WERI-Rb-1 (cell line): ENCODE measurements around the gene SLC24A3.

Experiments
- DNase-seq: peaks from one replicate; pipeline ENCODE4 v3.0.0-alpha.2; 2020
- H3K27ac ChIP-seq: fragments of 250-450 bp; sonication (Bioruptor Pico); 2 replicates; pipeline ENCODE4 v1.5.1; 2020; ENCODE audit warnings: mild to moderate bottlenecking, moderate library complexity
- H3K27me3 ChIP-seq: fragments of 250-450 bp; sonication (Bioruptor Pico); 2 replicates; pipeline ENCODE4 v1.5.1; 2021; ENCODE audit warnings: mild to moderate bottlenecking, low read depth, moderate library complexity; ENCODE audit not compliant: insufficient read depth, severe bottlenecking
- H3K36me3 ChIP-seq: fragments of 250-450 bp; sonication (Bioruptor Pico); 2 replicates; pipeline ENCODE4 v1.5.1; 2020; ENCODE audit warnings: mild to moderate bottlenecking, moderate library complexity
- H3K4me3 ChIP-seq: 2 replicates; pipeline ENCODE4 v1.5.1; 2011; ENCODE audit warnings: low read depth, mild to moderate bottlenecking, control low read depth, low read length
- H3K9me3 ChIP-seq: fragments of 250-450 bp; sonication (Bioruptor Pico); 2 replicates; pipeline ENCODE4 v1.5.1; 2021; ENCODE audit warnings: mild to moderate bottlenecking, moderate library complexity; ENCODE audit not compliant: severe bottlenecking
- CTCF ChIP-seq: IDR thresholded peaks from 2 replicates; pipeline ENCODE4 v1.5.1; 2011; ENCODE audit warnings: low read depth, mild to moderate bottlenecking, control low read depth, inconsistent platforms, low read length

SLC24A3 gene

GRCh38 chr20:19283490-19284025, 71.1 kb downstream of the SLC24A3 start:
- Histone ChIP-seq H3K9me3 (no peaks in the 10 kb centered on the region), H3K27me3 (peaks cover 63% of the 10 kb centered on the region), H3K4me3 (no peak overlapping the region), H3K36me3 (no peaks in the 10 kb centered on the region), H3K27ac (no peak overlapping the region)
- DNase-seq = no peak
- no peak for TF ChIP-seq CTCF

GRCh38 chr20:19284400-19285178, 72.1 kb downstream of the SLC24A3 start:
- DNase-seq = no peak
- Histone ChIP-seq H3K36me3 (no peaks in the 10 kb centered on the region), H3K27me3 (peaks cover 58% of the 10 kb centered on the region), H3K4me3 (no peak overlapping the region), H3K9me3 (no peaks in the 10 kb centered on the region), H3K27ac (no peak overlapping the region)
- TF ChIP-seq CTCF = no peak

- no peak for DNase-seq
- no peak for TF ChIP-seq CTCF
- H3K4me3 ChIP-seq = no peak overlapping the region
- no peaks in the 10 kb centered on the region for H3K36me3 ChIP-seq
- no peaks in the 10 kb centered on the region for H3K9me3 ChIP-seq
- peaks cover 52% of the 10 kb centered on the region for H3K27me3 ChIP-seq
- no peak overlapping the region for H3K27ac ChIP-seq
Measured at GRCh38 chr20:19285436-19285835, 73.0 kb downstream of the SLC24A3 start.

- Histone ChIP-seq H3K27ac (no peak overlapping the region), H3K36me3 (no peaks in the 10 kb centered on the region), H3K9me3 (no peaks in the 10 kb centered on the region), H3K27me3 (peaks cover 54% of the 10 kb centered on the region), H3K4me3 (no peak overlapping the region)
- DNase-seq = no peak
- no peak for TF ChIP-seq CTCF
Measured at GRCh38 chr20:19288061-19288460, 75.6 kb downstream of the SLC24A3 start.

- no peak for DNase-seq
- Histone ChIP-seq H3K9me3 (no peaks in the 10 kb centered on the region), H3K27me3 (peaks cover 54% of the 10 kb centered on the region), H3K4me3 (no peak overlapping the region), H3K36me3 (no peaks in the 10 kb centered on the region), H3K27ac (no peak overlapping the region)
- no peak for TF ChIP-seq CTCF
Measured at GRCh38 chr20:19288636-19289035, 76.2 kb downstream of the SLC24A3 start.
